ENCODE results near the gene ZC3H14.

ZC3H14 gene

GRCh38 chr14:88604212-88604611 lies 41.4 kb downstream of the ZC3H14 start:
- no peak for DNase-seq (ENCODE audit: low spot score)

GRCh38 chr14:88605594-88605993 lies 42.8 kb downstream of the ZC3H14 start:
- no peak for DNase-seq (ENCODE audit: low spot score)

GRCh38 chr14:88607829-88608228 lies 45.0 kb downstream of the ZC3H14 start:
- DNase-seq (ENCODE audit: low spot score): no peak

- DNase-seq (ENCODE audit: low spot score): no peak
These were observed 49.0 kb downstream of the ZC3H14 start for GRCh38 chr14:88611878-88612277.

GRCh38 chr14:88612981-88613380 lies 50.1 kb downstream of the ZC3H14 start:
- DNase-seq (ENCODE audit: low spot score): no peak

GRCh38 chr14:88613552-88614010 lies 50.7 kb downstream of the ZC3H14 start:
- no peak for DNase-seq (ENCODE audit: low spot score)

GRCh38 chr14:88614218-88614907 lies 51.5 kb downstream of the ZC3H14 start:
- peak; percentile 44 for DNase-seq (ENCODE audit: low spot score)

GRCh38 chr14:88616697-88617096 lies 53.9 kb downstream of the ZC3H14 start:
- DNase-seq (ENCODE audit: low spot score): no peak

GRCh38 chr14:88617479-88617878 lies 54.6 kb downstream of the ZC3H14 start:
- DNase-seq (ENCODE audit: low spot score): no peak

GRCh38 chr14:88618476-88618875 lies 55.6 kb downstream of the ZC3H14 start:
- no peak for DNase-seq (ENCODE audit: low spot score)

- no peak for DNase-seq (ENCODE audit: low spot score)
These were observed 58.3 kb downstream of the ZC3H14 start for GRCh38 chr14:88621100-88621499.

GRCh38 chr14:88625671-88626070 lies 62.8 kb downstream of the ZC3H14 start:
- no peak for DNase-seq (ENCODE audit: low spot score)

GRCh38 chr14:88628033-88628432 lies 65.2 kb downstream of the ZC3H14 start:
- no peak for DNase-seq (ENCODE audit: low spot score)

- no peak for DNase-seq (ENCODE audit: low spot score)
These were observed 65.6 kb downstream of the ZC3H14 start for GRCh38 chr14:88628462-88628861.

- DNase-seq (ENCODE audit: low spot score): no peak
These were observed 67.7 kb downstream of the ZC3H14 start for GRCh38 chr14:88630565-88630964.

GRCh38 chr14:88631091-88631490 lies 68.3 kb downstream of the ZC3H14 start:
- no peak for DNase-seq (ENCODE audit: low spot score)

- no peak for DNase-seq (ENCODE audit: low spot score)
These were observed 69.7 kb downstream of the ZC3H14 start for GRCh38 chr14:88632512-88632911.

GRCh38 chr14:88639221-88639620 lies 76.4 kb downstream of the ZC3H14 start:
- DNase-seq (ENCODE audit: low spot score): no peak

- DNase-seq (ENCODE audit: low spot score): peak; percentile 14
These were observed 97.2 kb downstream of the ZC3H14 start for GRCh38 chr14:88660056-88660455.

GRCh38 chr14:88667555-88668273 lies 104.9 kb downstream of the ZC3H14 start:
- DNase-seq (ENCODE audit: low spot score): peak; percentile 84

GRCh38 chr14:88668448-88669116 lies 105.7 kb downstream of the ZC3H14 start:
- no peak for DNase-seq (ENCODE audit: low spot score)

- no peak for DNase-seq (ENCODE audit: low spot score)
These were observed 106.5 kb downstream of the ZC3H14 start for GRCh38 chr14:88669346-88669745.
